Upper lobe of left lung (tissue), 6 donors: ENCODE measurements around the gene ADCY9. TPM values are rescaled to one million over a fixed set of nuclear protein-coding genes. Genes with fewer than 3 reads are reported as not detected.

ENCODE experiments used
- ATAC-seq, 2 donors: fragments of 200-7000 bp; cut with Tn5 transposase; one replicate each; pipeline ENCODE4 v1.9.1; 2022; ENCODE audit warnings: mild to moderate bottlenecking in 2 of 2, moderate library complexity in 2 of 2; ENCODE audit not compliant: low FRiP score in 2 of 2
- DNase-seq, 2 donors: peaks; one replicate each; pipeline ENCODE4 v3.0.0-alpha.2; 2019 to 2020
- H3K27ac ChIP-seq, 4 donors: fragments of 200-600 bp; sonication (generic); one replicate each; pipeline ENCODE4 v1.5.1; 2016 to 2019
- H3K27me3 ChIP-seq, 4 donors: fragments of 200-600 bp; sonication (generic); one replicate each; pipeline ENCODE4 v1.5.1; 2017 to 2019
- H3K36me3 ChIP-seq, 4 donors: fragments of 200-600 bp; sonication (generic); one replicate each; pipeline ENCODE4 v1.5.1; 2016 to 2019
- H3K4me1 ChIP-seq, 4 donors: fragments of 200-600 bp; sonication (generic); one replicate each; pipeline ENCODE4 v1.5.1; 2018 to 2019
- H3K4me3 ChIP-seq, 4 donors: fragments of 200-600 bp; sonication (generic); one replicate each; pipeline ENCODE4 v1.5.1; 2017 to 2019; ENCODE audit warnings: mild to moderate bottlenecking in 2 of 4, moderate library complexity in 1 of 4
- H3K9me3 ChIP-seq, 4 donors: fragments of 200-600 bp; sonication (generic); one replicate each; pipeline ENCODE4 v1.5.1; 2018 to 2019
- EP300 ChIP-seq, 4 donors: sonication (generic); formaldehyde crosslinking; IDR thresholded peaks; one replicate each; pipeline ENCODE4 v1.5.1; 2017; ENCODE audit warnings: antibody characterized with exemption in 4 of 4, control low read depth in 2 of 4
- POLR2A ChIP-seq, 4 donors: fragments of 450-650 bp; IDR thresholded peaks; one replicate each; pipeline ENCODE4 v1.5.1; 2016 to 2017; ENCODE audit warnings: antibody characterized with exemption in 4 of 4, mild to moderate bottlenecking in 2 of 4
- POLR2AphosphoS5 ChIP-seq, 2 donors: sonication (generic); formaldehyde crosslinking; IDR thresholded peaks; one replicate each; pipeline ENCODE4 v1.5.1; 2017; ENCODE audit warnings: antibody characterized with exemption in 2 of 2
- WGBS, 2 donors: methylation state at CpG; one replicate each; pipeline ENCODE4 v1.1.5; 2017 to 2018; 5-methylcytosine and 5-hydroxymethylcytosine counted together
- total RNA-seq, 6 donors: library from RNA; depleted of rRNA in 4 of 6; stranded (reverse); fragments of >200 nt in 4 of 6; gene quantifications; one replicate each; pipeline versions ENCODE4 v1.1.0 to v1.2.1, GENCODE V29; 2016 to 2021
- TF ChIP-seq, protein P1 (sequence below), 6 experiments: fragments of 450-650 bp in 4 of 6; fragments of 200-600 bp in 2 of 6; sonication (generic) in 2 of 6; IDR thresholded peaks; one replicate each; pipeline ENCODE4 v1.5.1; 2016 to 2019; ENCODE audit warnings: antibody characterized with exemption in 6 of 6
- donor health status: DM: no; HTN: no; CAD: no; lungs with moderate emphysema.
- donor health status: DM: no; HTN: yes; CAD: no; lungs with severe emphysema.

ADCY9 gene
- total RNA-seq, 6 donors from 2014 or later = 46.0 to 80.7 (median 68.4) TPM

- peaks cover 1 to 19% (median 4%) of the 10 kb centered on the region in 4 donors for H3K4me1 ChIP-seq
- peak overlapping the region; percentile 48 to 67 (median 64) for H3K27ac ChIP-seq
- H3K27me3 ChIP-seq = no peaks in the 10 kb centered on the region
- H3K36me3 ChIP-seq = no peaks in the 10 kb centered on the region
- 44 to 45% methylated on average over 11 of the region's 11 CpGs for WGBS, 2 donors
- DNase-seq (no peak), ATAC-seq (peak in 1 of 2 donors; percentile 43)
- peaks cover 0 to 11% (median 4%) of the 10 kb centered on the region in 4 donors for H3K9me3 ChIP-seq
- no peak for TF ChIP-seq POLR2A (IDR thresholded peaks at IDR 0.05)
- peak overlapping the region; percentile 15 to 48 (median 32) for H3K4me3 ChIP-seq
Observed at GRCh38 chr16:4064950-4065352, 51.3 kb downstream of the ADCY9 start.

DNA sequence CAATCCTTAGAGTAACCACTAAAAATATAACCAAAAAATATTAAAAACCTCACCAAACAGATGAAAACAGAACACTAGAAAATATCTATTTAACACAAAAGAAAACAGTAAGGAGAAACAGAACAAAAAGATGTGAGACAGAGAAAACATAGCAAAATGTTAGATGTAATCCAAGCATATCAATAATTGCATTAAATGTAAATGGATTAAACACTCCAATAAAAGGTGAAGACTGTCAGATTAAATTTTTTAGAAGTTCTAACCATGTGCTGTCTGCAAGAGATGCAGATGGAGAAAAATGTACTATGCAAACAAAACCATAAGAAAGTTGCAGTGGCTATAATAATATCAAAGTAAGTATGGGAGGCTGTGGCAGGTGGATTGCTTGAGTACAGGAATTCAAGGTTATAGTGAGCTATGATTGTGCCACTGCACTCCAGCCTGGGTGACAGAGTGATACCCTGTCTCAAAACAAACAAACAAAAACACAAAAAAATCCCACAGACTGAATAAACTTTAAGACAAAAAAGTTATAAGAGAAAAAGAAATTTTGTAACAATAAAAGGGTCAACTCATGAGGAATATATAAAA lies 53.9 kb downstream of the ADCY9 start:
- H3K4me3 ChIP-seq = no peak overlapping the region
- TF ChIP-seq EP300 (IDR thresholded peaks at IDR 0.05) = no peak
- no peak for TF ChIP-seq POLR2A (IDR thresholded peaks at IDR 0.05)
- no peak for TF ChIP-seq POLR2AphosphoS5 (IDR thresholded peaks at IDR 0.05)
- TF ChIP-seq, protein P1, sequence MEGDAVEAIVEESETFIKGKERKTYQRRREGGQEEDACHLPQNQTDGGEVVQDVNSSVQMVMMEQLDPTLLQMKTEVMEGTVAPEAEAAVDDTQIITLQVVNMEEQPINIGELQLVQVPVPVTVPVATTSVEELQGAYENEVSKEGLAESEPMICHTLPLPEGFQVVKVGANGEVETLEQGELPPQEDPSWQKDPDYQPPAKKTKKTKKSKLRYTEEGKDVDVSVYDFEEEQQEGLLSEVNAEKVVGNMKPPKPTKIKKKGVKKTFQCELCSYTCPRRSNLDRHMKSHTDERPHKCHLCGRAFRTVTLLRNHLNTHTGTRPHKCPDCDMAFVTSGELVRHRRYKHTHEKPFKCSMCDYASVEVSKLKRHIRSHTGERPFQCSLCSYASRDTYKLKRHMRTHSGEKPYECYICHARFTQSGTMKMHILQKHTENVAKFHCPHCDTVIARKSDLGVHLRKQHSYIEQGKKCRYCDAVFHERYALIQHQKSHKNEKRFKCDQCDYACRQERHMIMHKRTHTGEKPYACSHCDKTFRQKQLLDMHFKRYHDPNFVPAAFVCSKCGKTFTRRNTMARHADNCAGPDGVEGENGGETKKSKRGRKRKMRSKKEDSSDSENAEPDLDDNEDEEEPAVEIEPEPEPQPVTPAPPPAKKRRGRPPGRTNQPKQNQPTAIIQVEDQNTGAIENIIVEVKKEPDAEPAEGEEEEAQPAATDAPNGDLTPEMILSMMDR (IDR thresholded peaks at IDR 0.05) = no peak
- H3K27ac ChIP-seq = no peak overlapping the region
- H3K27me3 ChIP-seq = no peaks in the 10 kb centered on the region
- DNase-seq (no peak), ATAC-seq (no peak)
- H3K9me3 ChIP-seq = peaks cover 0 to 11% (median 4%) of the 10 kb centered on the region in 4 donors
- H3K36me3 ChIP-seq = no peaks in the 10 kb centered on the region
- peaks cover 2 to 24% (median 10%) of the 10 kb centered on the region in 4 donors for H3K4me1 ChIP-seq

DNA sequence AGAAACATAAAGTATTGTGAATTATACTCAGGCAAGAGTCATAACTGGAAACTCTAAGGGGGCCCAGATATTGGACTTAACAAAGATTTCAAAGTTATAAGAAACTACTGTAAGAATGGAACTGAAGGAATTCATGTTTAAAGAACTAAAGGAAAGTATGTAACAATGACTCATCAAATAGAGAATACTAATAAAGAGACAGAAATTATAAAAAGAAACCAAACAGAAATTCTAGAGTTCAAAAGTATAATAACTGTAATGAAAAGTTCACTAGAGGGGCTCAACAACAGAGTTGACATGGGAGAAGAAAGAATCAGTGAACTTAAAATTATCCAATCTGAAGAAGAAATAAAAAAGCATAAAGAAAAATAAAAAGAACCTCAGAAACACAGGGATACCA lies 55.4 kb downstream of the ADCY9 start:
- ATAC-seq = no peak

DNA sequence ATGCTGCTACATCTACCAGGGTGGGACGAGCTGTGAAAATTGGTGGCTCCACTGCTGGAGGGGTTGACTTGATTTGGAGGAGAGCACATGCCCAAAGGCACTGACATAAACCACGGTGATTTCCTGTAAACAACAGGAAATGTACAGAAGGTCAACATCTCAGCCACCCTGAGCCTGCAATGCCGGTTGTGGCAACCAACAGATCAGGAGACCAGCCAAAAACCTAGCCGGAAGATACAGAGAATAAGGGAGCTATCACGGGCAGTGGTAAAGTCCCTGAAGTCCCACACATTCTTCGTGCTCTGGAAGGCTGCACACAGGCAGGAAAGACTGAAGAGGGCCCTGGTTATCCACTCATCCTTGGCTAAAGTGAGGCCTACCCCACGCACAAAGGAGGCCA lies 56.2 kb downstream of the ADCY9 start:
- Histone ChIP-seq H3K4me1 (peaks cover 2 to 11% (median 10%) of the 10 kb centered on the region in 4 donors), H3K36me3 (no peaks in the 10 kb centered on the region), H3K27ac (peak overlapping the region; percentile 7 to 44 (median 32)), H3K9me3 (peaks cover 0 to 11% (median 4%) of the 10 kb centered on the region in 4 donors), H3K27me3 (no peaks in the 10 kb centered on the region), H3K4me3 (no peak overlapping the region)
- DNase-seq (no peak), ATAC-seq (no peak)
- no peak for TF ChIP-seq POLR2AphosphoS5 (IDR thresholded peaks at IDR 0.05)
- 44 to 47% methylated on average over 7 of the region's 7 CpGs for WGBS, 2 donors

More for the DNA sequence above, 55.4 kb downstream of the ADCY9 start:
- no peak for TF ChIP-seq POLR2A (IDR thresholded peaks at IDR 0.05)
- TF ChIP-seq, protein P1 (IDR thresholded peaks at IDR 0.05) = no peak
- no peak for TF ChIP-seq POLR2AphosphoS5 (IDR thresholded peaks at IDR 0.05)
- no peak for TF ChIP-seq EP300 (IDR thresholded peaks at IDR 0.05)
- Histone ChIP-seq H3K27ac (peak overlapping the region in 1 of 4 donors; percentile 7), H3K4me3 (no peak overlapping the region), H3K27me3 (no peaks in the 10 kb centered on the region), H3K36me3 (no peaks in the 10 kb centered on the region), H3K9me3 (peaks cover 0 to 11% (median 4%) of the 10 kb centered on the region in 4 donors), H3K4me1 (peaks cover 0 to 16% (median 10%) of the 10 kb centered on the region in 4 donors)
- no peak for DNase-seq

DNA sequence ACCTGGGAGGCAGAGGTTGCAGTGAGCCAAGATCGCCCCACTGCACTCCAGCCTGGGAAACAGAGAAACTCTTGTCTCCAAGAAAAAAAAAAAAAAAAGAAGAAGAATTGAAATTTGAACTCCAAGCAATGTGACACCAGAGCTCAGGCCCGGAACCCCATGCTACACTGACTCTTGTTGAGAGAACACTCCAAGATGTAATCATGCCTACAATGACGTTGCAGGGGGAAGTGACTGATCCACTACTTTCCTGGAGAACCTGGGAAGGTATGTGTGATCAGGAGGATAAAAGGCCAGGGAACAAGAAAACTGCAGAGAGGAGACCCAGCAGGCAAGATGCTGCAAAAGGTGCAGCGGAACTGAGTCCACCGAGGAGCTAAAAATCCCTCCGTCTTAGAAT lies 57.9 kb downstream of the ADCY9 start:
- Histone ChIP-seq H3K27ac (peak overlapping the region in 1 of 4 donors; percentile 30), H3K36me3 (no peaks in the 10 kb centered on the region), H3K9me3 (peaks cover 0 to 11% (median 4%) of the 10 kb centered on the region in 4 donors), H3K4me1 (peaks cover 16 to 27% (median 21%) of the 10 kb centered on the region in 4 donors), H3K27me3 (no peaks in the 10 kb centered on the region), H3K4me3 (no peak overlapping the region)
- DNase-seq = peak in 1 of 2 donors; percentile 36
- no peak for ATAC-seq
- no peak for TF ChIP-seq POLR2A (IDR thresholded peaks at IDR 0.05)
- no peak for TF ChIP-seq POLR2AphosphoS5 (IDR thresholded peaks at IDR 0.05)
- no peak for TF ChIP-seq EP300 (IDR thresholded peaks at IDR 0.05)
- TF ChIP-seq, protein P1 (IDR thresholded peaks at IDR 0.05) = no peak
- whole genome bisulfite sequencing, 2 donors = 65 to 72% methylated on average over 6 of the region's 6 CpGs

DNA sequence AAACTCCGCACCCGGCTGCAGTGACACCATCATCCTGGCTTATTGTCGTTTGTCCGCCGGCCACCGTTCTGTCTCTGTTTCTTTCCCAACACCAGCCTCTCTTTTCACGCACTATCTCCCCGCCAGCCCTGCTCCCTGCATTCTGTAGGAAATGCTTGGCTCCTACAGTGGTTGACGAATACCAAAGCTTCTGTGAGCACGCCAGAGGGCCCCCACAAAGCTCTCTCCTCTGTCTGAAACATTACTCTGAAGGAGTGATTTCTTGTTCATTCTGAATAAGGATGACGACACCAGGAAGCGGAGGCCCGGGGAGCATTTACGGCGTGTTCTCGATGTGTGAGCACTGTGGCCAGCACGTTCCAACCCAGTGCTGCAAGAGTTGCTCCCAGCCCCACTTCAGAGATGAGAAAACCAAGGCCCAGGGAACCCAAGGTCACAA lies 58.8 kb downstream of the ADCY9 start:
- TF ChIP-seq POLR2AphosphoS5 (IDR thresholded peaks at IDR 0.05) (no peak), EP300 (IDR thresholded peaks at IDR 0.05) (no peak), POLR2A (IDR thresholded peaks at IDR 0.05) (no peak)
- WGBS, 2 donors = 68 to 92% methylated on average over 17 of the region's 17 CpGs
- Histone ChIP-seq H3K27ac (no peak overlapping the region), H3K4me1 (peaks cover 22 to 36% (median 31%) of the 10 kb centered on the region in 4 donors), H3K9me3 (peaks cover 0 to 10% (median 4%) of the 10 kb centered on the region in 4 donors), H3K4me3 (no peak overlapping the region), H3K36me3 (no peaks in the 10 kb centered on the region), H3K27me3 (no peaks in the 10 kb centered on the region)
- no peak for DNase-seq
- no peak for ATAC-seq
